ENCODE results near the gene UNC45A. TPM values are rescaled to one million over a fixed set of nuclear protein-coding genes. Genes with fewer than 3 reads are reported as not detected.
A peak's percentile ranks its signal among the peaks of the same experiment; 100 is the strongest.
"Not testable (repeated sequence)": the region's sequence is repeated elsewhere in the genome, so short reads cannot be mapped to it uniquely, and the experiment has no call there.

The UNC45A gene
- total and polyA plus RNA-seq, 8 donors, result 29.2 to 51.3 (median 34.2) TPM

DNA sequence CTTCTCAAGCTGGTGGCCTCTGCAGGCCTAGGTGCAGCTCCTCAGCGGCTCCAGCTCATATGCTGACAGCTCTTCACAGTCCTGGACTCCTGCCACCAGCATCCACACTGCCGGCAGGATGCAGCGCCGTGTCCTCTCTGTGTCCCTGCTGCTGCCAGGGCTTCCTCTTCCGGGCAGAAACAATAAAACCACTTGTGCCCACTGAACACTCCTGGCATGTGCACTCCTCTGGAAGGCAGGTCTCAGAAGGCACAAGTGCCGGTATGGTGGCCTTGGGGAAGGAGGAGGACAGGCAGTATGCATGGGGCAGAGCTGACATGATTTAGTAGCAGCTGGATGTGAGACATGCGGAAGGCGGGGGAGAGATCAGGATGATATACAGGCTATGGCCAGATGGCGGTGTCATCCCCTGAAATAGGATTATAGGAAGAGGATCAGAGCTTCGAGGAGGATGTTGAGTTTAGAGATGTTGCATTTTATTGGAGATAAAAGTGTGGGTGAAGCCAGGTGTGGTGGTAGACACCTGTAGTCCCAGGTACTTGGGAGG, 39.4 kb upstream of the UNC45A start:
- peak in 1 of 4 donors; percentile 31 for ATAC-seq
- H3K4me3 ChIP-seq, result no peak overlapping the region
- H3K27me3 ChIP-seq, result no peaks in the 10 kb centered on the region
- H3K27ac ChIP-seq, result no peak overlapping the region
- no peaks in the 10 kb centered on the region for H3K4me1 ChIP-seq
- 74 to 83% methylated on average over 10 of the region's 10 CpGs for WGBS, 2 donors
- no peak for DNase-seq
- H3K9me3 ChIP-seq, result no peaks in the 10 kb centered on the region
- TF ChIP-seq, protein P1, sequence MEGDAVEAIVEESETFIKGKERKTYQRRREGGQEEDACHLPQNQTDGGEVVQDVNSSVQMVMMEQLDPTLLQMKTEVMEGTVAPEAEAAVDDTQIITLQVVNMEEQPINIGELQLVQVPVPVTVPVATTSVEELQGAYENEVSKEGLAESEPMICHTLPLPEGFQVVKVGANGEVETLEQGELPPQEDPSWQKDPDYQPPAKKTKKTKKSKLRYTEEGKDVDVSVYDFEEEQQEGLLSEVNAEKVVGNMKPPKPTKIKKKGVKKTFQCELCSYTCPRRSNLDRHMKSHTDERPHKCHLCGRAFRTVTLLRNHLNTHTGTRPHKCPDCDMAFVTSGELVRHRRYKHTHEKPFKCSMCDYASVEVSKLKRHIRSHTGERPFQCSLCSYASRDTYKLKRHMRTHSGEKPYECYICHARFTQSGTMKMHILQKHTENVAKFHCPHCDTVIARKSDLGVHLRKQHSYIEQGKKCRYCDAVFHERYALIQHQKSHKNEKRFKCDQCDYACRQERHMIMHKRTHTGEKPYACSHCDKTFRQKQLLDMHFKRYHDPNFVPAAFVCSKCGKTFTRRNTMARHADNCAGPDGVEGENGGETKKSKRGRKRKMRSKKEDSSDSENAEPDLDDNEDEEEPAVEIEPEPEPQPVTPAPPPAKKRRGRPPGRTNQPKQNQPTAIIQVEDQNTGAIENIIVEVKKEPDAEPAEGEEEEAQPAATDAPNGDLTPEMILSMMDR (IDR thresholded peaks at IDR 0.05), result no peak
- H3K36me3 ChIP-seq, result peaks cover 0 to 17% (median 9%) of the 10 kb centered on the region in 3 donors
- intact Hi-C loops (cut with DNase I), result no loop called here
- FAIRE-seq, result no peak

GRCh38 chr15:90897131-90897655, 37.9 kb upstream of the UNC45A start:
- H3K4me3 ChIP-seq; H3K27me3 ChIP-seq; ATAC-seq; FAIRE-seq; DNase-seq; H3K9me3 ChIP-seq; intact Hi-C loops (cut with DNase I); H3K4me1 ChIP-seq; H3K27ac ChIP-seq: not testable (repeated sequence)
- H3K36me3 ChIP-seq, result peaks cover 0 to 12% (median 9%) of the 10 kb centered on the region in 3 donors
- 92 to 96% methylated on average over 14 of the region's 14 CpGs for WGBS, 2 donors

DNA sequence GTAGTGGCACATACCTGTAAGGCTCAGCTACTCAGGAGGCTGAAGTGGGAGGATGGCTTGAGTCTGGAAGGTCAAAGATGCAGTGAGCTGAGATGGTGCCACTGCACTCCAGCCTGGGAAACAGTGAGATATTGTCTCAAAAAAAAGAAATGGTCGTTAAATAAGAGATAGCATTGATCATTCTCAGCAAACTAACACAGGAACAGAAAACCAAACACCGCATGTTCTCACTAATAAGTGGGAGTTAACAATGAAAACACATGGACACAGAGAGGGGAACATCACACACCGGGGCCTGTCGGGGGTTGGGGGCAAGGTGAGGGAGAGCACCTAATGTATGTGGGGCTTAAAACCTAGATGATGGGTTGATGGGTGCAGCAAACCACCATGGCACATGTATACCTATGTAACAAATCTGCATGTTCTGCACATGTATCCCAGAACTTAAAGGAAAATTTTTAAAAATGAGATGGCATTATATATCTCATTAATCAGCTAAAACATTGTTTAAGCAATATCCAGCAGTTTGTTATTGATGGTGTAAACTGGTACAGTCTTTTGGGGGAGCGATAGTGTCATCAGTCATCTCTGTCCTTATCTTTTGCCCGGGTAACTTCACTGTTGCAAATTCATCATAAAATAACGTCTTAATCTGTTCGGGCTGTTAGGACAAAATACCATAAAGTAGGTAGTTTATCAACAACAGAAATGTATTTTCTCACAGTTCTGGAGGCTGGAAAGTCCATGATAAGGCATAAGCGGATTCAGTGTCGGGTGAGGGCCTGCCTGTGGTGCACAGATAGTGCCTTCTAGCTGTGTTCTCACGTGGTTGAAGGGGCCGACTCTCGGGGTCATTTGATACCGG, 33.7 kb upstream of the UNC45A start:
- no peaks in the 10 kb centered on the region for H3K9me3 ChIP-seq
- no peaks in the 10 kb centered on the region for H3K27me3 ChIP-seq
- TF ChIP-seq, protein P1 (IDR thresholded peaks at IDR 0.05), result no peak
- peak in 1 of 6 donors; percentile 23 for DNase-seq
- FAIRE-seq, result no peak
- peak overlapping the region; percentile 80 to 92 (median 86) for H3K27ac ChIP-seq
- intact Hi-C loops (cut with DNase I), result no loop called here
- peaks cover 10 to 33% (median 15%) of the 10 kb centered on the region in 3 donors for H3K4me1 ChIP-seq
- no peak for ATAC-seq
- peaks cover 0 to 7% (median under 1%) of the 10 kb centered on the region in 3 donors for H3K36me3 ChIP-seq
- H3K4me3 ChIP-seq, result peak overlapping the region in 3 of 4 donors; percentile 18 to 82 (median 63)
- 31 to 33% methylated on average over 14 of the region's 14 CpGs for WGBS, 2 donors

DNA sequence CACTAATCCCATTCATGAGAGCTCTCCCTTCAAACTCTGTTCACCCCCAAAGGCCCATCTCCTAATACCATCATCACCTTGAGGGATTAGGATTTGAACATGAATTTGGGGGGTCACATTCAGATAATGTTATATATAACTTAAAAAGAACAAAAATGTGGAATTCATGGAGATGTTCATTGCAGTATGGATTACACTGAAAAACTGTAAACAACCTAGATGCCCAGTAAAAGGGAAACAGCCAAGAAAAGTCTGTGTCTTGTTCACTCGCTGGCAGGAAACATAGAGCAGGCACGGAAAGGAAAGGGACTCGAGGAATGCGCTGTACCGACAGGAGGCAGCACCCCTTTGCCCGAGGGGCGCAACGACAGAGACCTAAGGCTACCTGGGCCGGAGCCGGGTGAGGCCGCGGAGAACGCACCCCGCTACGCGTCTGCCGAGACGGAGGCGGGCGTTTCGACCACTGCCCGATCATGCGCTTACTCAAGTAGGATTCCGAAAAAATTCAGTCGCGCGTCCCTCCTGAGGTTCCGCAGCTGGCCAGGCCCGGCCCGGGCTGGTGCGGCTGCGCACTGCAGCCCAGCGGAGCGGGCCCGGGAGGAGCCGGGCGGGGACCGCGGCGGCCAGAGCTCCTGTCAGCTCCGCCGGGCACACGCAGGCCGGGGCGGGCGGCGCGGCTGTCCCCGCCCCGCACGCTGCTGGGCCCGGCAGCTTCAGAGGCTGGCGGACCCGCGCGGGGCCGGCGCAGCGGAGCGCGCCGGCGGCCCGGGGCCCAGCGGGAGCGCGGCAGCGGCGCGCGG, 32.8 kb upstream of the UNC45A start:
- ATAC-seq (peak; percentile 74 to 87 (median 78)), FAIRE-seq (no peak), DNase-seq (peak; percentile 74 to 90 (median 84))
- Histone ChIP-seq H3K27me3 (no peaks in the 10 kb centered on the region), H3K4me3 (peak overlapping the region; percentile 18 to 82 (median 57)), H3K36me3 (peaks cover 0 to 9% (median 9%) of the 10 kb centered on the region in 3 donors), H3K27ac (peak overlapping the region; percentile 80 to 92 (median 86)), H3K9me3 (no peaks in the 10 kb centered on the region), H3K4me1 (peaks cover 10 to 41% (median 22%) of the 10 kb centered on the region in 3 donors)
- TF ChIP-seq, protein P1 (IDR thresholded peaks at IDR 0.05), result peak in 3 of 4 donors; percentile 54 to 73 (median 71)
- 0% methylated on average over 46 to 71 of the region's 71 CpGs for WGBS, 2 donors
- intact Hi-C loops (cut with DNase I), result no loop called here

All from pancreas (tissue), 10 donors.